Stimulated activated naive B cell treated with anti-CD40 and anti-IgM and Interleukin-4, amounts not matched to agents 10 μg/mL and 1 μg/mL and 100 μg/mL, for 72 hours (primary cell): ENCODE data around the gene MAST4.

ENCODE experiments used
- ATAC-seq, 2 donors: fragments of 150-1000 bp; cut with Tn5 transposase; replicated peaks; 2 replicates each; pipeline ENCODE4 v1.10.0; 2021; ENCODE audit warnings: moderate library complexity in 1 of 2
- DNase-seq: peaks from one replicate; pipeline ENCODE4 v3.0.0; 2021
- H3K27ac Mint-ChIP-seq: one replicate; pipeline ENCODE4 v1.8.0; 2022; ENCODE audit warnings: mild to moderate bottlenecking, mixed read lengths
- H3K27me3 Mint-ChIP-seq, 2 donors: one replicate each; pipeline ENCODE4 v1.8.0; 2022; ENCODE audit warnings: mixed read lengths in 2 of 2
- H3K36me3 Mint-ChIP-seq, 2 donors: one replicate each; pipeline ENCODE4 v1.8.0; 2022; ENCODE audit warnings: mixed read lengths in 2 of 2, mild to moderate bottlenecking in 1 of 2
- H3K4me1 Mint-ChIP-seq, 2 donors: one replicate each; pipeline ENCODE4 v1.8.0; 2022; ENCODE audit warnings: mixed read lengths in 2 of 2, mild to moderate bottlenecking in 1 of 2
- H3K4me3 Mint-ChIP-seq, 2 donors: one replicate each; pipeline ENCODE4 v1.8.0; 2022; ENCODE audit warnings: mild to moderate bottlenecking in 2 of 2, mixed read lengths in 2 of 2, moderate library complexity in 1 of 2
- H3K9me3 Mint-ChIP-seq, 2 donors: one replicate each; pipeline ENCODE4 v1.8.0; 2022; ENCODE audit warnings: mixed read lengths in 2 of 2, mild to moderate bottlenecking in 1 of 2

The MAST4 gene

DNA sequence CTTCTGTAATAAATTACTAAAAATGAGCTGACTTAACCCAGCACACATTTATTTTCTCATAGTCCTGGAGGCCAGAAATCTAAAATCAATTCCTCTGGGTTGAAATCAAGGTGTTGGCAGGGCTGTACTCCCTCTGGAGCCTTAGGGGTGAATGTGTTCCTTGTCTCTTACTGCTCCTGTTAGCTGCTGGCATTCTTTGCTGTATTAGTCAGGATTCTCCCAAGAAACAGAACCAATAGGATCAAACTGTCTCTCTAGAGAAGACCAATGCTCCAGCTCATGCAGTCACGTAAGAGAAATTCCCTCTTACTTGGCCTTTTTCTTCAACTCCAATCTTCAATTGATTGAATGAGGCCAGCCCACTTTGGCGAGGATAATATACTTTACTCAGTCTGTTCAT, 615.7 kb downstream of the MAST4 start:
- peaks cover 52 to 67% of the 10 kb centered on the region in 2 donors for H3K4me1 Mint-ChIP-seq
- no peaks in the 10 kb centered on the region for H3K36me3 Mint-ChIP-seq
- ATAC-seq (no peak), DNase-seq (no peak)
- H3K27ac Mint-ChIP-seq = no peak overlapping the region
- no peaks in the 10 kb centered on the region for H3K9me3 Mint-ChIP-seq
- no peaks in the 10 kb centered on the region for H3K27me3 Mint-ChIP-seq
- H3K4me3 Mint-ChIP-seq = no peak overlapping the region

DNA sequence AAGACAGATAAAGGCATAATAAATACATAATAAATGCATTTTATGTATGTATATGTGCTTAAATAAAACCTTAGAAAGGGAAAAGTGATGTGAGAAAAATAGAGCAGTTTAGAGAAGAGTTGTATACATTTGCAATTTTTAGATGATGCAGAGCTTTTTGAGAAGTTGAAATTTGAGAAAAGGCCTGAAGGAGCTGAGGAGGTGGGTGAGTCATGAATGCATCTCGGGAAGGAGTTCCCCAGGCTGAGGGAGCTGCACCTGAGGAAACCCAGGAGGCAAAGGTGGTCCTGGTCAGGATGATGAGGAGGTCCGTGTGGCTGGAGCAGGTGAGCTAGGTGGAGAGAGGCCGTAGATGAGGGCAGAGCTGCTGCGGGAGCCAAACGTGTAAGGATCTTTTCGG, 617.8 kb downstream of the MAST4 start:
- Mint-ChIP-seq H3K27me3 (no peaks in the 10 kb centered on the region), H3K4me3 (no peak overlapping the region), H3K36me3 (no peaks in the 10 kb centered on the region), H3K9me3 (no peaks in the 10 kb centered on the region), H3K4me1 (peaks cover 55 to 70% of the 10 kb centered on the region in 2 donors), H3K27ac (peak overlapping the region; percentile 48)
- ATAC-seq (no peak), DNase-seq (no peak)

DNA sequence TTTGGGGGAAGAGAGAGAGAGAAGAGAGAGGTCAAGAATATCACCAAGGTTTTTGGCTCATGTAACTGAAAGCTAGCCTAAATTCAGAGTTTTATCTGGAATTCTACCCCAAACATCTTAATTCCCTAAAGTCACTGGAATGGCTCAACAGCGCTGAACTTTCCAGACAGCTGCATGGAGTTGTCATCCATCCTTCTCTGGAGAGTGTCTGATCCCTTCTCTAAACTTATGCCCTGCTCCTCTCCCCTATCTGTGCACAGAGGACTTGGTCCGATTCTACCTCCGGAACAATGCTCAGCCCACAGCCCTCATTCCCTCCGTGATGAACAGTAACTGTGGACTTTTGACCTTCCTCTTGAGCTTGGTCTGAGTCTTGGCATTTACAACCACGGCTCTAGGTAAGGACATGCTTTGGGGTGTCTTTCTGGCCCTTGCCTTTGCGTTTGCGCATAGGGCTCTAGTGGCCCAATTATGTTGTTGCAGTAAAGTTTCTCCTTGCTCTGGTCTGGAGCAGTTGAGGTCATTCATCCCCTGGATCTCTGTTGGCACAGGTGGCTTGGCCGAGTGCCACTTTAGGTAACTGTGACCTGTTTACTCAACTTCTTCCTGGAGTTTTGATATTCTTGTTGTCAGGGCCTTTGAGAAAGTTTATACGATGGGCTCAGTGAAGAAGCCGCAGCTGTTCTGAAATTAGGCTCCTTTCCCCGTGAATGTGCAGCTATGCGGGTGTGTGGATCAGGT, 618.7 kb downstream of the MAST4 start:
- Mint-ChIP-seq H3K9me3 (no peaks in the 10 kb centered on the region), H3K4me1 (peaks cover 51 to 66% of the 10 kb centered on the region in 2 donors), H3K4me3 (peak overlapping the region; percentile 26 to 88), H3K36me3 (no peaks in the 10 kb centered on the region), H3K27me3 (no peaks in the 10 kb centered on the region), H3K27ac (peak overlapping the region; percentile 100)
- DNase-seq (no peak), ATAC-seq (no peak)

DNA sequence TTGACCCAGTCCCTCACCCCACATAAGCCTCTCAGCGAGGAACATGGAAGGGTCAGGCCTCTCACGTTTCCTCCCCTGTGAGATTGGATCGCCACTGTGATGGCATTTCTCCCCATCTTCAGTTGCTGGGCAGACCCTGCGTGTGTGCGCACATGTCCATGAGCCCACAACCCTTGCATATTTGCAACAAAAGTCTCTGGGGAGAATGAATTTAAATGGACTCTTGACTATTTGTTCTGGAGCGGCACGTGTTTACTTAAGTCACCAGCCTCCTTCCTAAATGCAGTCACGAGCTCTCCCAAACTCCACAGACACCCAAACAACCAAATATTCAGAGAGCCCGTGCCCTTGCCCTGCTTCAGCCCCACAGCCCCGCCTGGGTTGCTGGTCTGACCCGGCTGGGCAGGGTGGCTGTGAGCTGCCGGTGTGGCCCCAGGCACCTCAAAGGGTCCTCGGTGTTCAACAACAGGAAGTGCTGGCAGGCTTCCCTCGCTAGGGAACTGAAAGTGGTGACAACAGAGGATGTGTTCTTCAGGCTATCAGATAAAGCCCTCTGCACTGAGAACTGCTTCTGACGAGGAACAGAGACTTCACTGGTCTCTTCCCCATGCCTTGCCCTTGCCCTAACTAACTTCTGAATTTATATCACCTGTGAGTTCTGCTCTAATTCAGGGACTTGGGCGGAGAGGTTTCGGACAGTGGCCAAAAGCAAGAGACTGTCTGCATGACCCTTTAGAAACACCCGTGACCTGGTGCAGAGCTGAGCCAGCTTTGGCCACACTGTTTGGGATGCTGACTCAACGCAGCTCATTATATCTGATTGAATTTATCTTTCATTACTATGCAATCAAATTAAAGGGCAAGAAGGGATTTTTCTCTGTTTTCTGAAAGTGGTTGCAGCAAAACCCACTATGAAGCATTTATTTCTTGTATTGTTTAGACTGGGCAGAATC, 619.6 kb downstream of the MAST4 start:
- H3K36me3 Mint-ChIP-seq = no peaks in the 10 kb centered on the region
- peak overlapping the region; percentile 79 to 88 for H3K4me3 Mint-ChIP-seq
- peak overlapping the region; percentile 100 for H3K27ac Mint-ChIP-seq
- ATAC-seq = peak; percentile 99
- H3K27me3 Mint-ChIP-seq = no peaks in the 10 kb centered on the region
- H3K4me1 Mint-ChIP-seq = peaks cover 49 to 60% of the 10 kb centered on the region in 2 donors
- no peaks in the 10 kb centered on the region for H3K9me3 Mint-ChIP-seq
- peak; percentile 87 for DNase-seq

DNA sequence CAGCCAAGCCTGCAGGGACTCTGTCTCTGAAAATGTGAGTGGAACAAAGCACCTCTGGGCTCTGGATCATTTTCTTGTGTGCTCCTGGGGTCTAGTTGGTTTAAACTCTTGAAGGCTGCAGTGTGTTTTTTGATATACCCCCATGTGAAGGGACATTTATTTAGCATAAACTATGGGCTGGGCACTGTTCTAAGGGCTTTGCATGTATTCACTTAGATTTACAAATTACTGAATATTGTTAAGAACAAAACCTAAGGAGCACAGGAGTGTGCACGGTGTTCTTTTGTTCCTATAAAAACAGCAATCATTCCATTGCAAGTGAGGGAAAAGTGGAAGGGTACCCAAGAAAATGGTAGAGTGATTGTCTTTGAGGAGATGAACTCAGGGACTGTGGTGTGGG, 620.4 kb downstream of the MAST4 start:
- DNase-seq (no peak), ATAC-seq (no peak)
- H3K27ac Mint-ChIP-seq = peak overlapping the region; percentile 100
- peaks cover 51 to 65% of the 10 kb centered on the region in 2 donors for H3K4me1 Mint-ChIP-seq
- H3K36me3 Mint-ChIP-seq = no peaks in the 10 kb centered on the region
- H3K9me3 Mint-ChIP-seq = no peaks in the 10 kb centered on the region
- H3K27me3 Mint-ChIP-seq = no peaks in the 10 kb centered on the region
- peak overlapping the region; percentile 79 to 88 for H3K4me3 Mint-ChIP-seq
